GM21737 (cell line): ENCODE data around the gene HSFX1.
"Not testable (repeated sequence)": the region's sequence is repeated elsewhere in the genome, so short reads cannot be mapped to it uniquely, and the experiment has no call there.

Experiments used
- ATAC-seq: cut with Tn5 transposase; IDR thresholded peaks from one replicate; pipeline ENCODE4 v1.9.1; 2021; ENCODE audit warnings: mild to moderate bottlenecking, moderate library complexity; ENCODE audit not compliant: unreplicated experiment

Gene HSFX1, protein sequence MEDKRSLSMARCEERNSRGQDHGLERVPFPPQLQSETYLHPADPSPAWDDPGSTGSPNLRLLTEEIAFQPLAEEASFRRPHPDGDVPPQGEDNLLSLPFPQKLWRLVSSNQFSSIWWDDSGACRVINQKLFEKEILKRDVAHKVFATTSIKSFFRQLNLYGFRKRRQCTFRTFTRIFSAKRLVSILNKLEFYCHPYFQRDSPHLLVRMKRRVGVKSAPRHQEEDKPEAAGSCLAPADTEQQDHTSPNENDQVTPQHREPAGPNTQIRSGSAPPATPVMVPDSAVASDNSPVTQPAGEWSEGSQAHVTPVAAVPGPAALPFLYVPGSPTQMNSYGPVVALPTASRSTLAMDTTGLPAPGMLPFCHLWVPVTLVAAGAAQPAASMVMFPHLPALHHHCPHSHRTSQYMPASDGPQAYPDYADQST

DNA sequence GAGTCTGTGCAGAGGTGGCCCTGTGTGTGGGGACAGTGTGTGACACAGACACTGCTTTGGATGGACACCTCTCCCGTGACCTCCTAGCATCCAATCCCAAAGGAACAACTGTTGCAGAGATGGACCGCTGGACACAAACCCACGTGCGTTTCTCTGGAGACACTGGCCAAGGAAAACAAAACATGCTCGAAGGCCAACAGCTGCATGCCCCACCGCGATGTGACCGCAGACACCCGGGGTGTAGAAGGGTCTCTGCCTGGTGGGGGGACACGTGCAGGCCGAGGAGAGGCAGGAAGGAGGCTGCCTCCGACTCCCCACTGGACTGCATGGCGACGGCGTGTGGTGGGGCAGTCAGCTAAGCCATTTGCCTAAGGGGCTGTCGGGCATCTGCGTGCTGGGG is at the start of gene HSFX1:
HSFX1 (plus strand) TSS at position 301 of the 400 bp plus-strand sequence. CDS start 614 bp downstream, outside the sequence.
- not testable (repeated sequence) for ATAC-seq

DNA sequence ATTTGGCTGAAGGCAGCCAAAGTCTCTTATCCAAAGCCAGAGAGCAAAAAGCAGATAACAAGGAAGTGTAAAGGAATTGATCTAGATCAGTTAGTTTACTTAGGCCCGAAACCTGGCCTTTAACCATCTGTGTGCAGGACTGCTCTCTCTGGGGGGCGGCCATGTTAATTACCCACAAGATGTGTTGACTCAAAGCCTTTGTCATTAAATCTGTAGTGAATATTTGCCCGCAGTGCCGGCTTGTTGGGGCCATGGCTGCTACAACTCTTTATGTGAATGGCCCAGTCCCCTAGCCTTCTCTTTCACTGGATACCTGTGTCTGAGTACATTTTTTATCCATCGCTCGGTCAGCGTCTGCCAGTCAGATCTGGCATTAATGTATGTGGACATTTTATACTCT is 46.6 kb upstream of the HSFX1 start:
- not testable (repeated sequence) for ATAC-seq

DNA sequence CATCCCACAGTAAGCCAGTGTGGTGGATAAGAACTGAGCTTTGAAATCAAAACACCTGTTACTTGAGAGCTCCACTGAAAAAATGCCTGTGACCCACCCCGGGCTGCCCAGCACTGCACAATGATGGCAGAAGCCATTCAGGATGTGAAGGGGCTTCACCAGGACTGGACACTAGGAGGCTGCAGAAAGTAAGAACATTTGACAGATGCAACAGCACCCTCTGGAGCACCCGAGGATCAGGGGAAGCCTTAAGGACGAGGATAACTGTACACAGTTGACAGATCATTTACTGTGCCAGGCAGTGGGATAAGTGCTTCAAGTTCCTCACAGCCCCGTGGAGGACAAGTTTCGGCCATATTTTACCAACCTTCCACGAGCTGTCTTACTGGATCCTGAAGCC is 31.6 kb upstream of the HSFX1 start:
- not testable (repeated sequence) for ATAC-seq

DNA sequence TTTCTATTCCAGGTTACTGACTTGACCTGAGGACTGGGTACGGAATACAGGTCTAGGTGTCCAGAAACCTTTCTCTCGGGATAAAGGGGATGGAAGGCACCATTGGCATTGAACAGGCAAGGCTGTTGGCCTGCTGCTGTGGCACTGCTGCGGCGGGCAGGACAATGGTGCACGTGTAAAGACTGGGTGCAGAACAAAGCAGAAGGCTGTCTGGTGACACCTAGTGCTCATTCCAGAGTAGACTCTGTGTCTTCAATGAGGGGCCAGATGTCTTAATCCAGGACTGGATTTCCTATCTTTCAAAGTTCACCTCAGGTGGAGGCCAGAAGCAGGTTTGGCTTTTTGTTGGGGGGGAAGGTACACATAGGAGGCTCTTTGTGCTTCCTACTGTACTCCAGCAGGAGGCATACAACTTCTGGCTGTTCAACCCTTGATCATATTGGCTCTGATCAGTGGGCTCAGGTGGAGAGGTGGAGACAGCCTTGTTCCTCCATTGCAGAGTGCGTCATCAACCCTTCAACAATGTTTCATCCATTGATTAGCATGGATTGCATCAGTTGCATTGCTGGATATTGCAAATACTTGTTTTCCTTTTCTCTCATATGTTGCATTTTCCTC is 27.4 kb upstream of the HSFX1 start:
- not testable (repeated sequence) for ATAC-seq

DNA sequence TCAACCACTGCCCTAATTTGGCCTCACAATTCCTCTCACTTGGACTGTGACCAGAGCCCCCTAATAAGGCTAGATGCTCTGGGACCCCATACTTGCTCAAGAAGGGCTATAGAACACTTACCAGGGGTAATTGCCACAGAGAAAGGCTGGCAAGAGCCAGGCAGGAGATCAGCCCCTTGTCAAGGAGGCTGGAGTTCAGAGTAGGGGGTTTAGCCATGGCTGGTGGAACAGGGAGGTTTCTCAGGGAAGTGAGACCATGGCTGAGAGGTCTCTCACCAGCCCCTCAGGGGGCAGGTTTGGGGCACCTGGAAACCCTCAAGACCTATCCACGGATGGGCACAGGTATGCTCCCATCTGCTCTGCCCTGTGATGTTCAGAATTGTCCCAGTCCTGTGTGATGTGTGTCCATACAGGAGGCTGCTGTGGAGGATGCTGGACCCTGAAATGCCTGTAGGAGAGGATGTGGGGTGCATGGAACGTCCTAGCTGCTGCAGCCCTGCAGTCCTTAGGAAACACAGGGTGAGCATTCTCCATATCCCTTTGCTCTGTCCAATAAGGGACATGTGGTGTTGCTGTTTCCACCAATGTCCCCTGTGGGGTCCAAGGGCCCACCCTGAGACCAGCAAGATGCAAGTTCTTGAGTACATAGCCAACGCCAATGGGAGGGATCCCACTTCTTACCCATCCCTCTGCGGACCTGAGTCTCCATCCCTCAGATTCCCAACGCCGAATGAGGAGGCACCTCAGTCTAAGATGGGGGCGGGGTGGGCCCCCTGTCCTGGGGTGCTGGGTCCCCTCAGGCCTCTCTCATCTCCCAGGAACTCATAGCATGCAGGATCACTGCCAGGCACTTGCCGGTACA is 16.4 kb upstream of the HSFX1 start:
- ATAC-seq, result no peak

DNA sequence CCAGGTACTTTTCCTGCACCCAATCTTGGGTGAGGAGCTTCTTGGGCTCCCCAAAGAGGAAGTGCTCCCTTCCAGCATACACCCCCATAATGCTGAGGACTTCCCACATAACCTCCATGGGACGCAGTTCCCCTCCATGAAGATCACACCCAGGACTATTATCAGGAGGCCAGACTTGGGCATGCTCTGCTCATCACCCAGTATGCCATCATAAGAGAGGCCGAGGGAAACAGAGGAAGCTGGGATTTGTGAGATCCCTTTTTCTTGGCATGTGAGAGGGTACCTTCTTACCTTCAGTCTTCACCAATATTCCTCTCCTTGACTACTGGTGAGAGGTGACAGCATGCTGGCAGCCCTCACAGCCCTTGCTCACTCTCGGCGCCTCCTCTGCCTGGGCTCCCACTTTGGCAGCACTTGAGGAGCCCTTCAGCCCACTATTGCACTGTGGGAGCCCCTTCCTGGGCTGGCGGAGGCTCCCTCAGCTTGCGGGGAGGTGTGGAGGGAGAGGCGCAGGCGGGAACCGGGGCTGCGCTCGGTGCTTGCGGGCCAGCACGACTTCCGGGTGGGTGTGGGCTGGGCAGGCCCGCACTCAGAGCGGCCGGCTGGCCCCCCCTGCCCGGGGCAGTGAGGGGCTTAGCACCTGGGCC is 15.7 kb upstream of the HSFX1 start:
- ATAC-seq, result no peak

DNA sequence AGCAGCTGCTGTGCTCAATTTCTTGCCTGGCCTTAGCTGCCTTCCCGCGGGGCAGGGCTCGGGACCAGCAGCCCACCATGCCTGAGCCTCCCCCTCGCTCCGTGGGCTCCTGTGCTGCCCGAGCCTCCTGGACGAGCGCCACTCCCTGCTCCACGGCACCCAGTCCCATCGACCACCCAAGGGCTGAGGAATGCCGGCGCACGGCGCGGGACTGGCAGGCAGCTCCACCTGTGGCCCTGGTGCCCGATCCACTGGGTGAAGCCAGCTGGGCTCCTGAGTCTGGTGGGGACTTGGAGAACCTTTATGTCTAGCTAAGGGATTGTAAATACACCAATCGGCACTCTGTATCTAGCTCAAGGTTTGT is 15.2 kb upstream of the HSFX1 start:
- not testable (repeated sequence) for ATAC-seq

DNA sequence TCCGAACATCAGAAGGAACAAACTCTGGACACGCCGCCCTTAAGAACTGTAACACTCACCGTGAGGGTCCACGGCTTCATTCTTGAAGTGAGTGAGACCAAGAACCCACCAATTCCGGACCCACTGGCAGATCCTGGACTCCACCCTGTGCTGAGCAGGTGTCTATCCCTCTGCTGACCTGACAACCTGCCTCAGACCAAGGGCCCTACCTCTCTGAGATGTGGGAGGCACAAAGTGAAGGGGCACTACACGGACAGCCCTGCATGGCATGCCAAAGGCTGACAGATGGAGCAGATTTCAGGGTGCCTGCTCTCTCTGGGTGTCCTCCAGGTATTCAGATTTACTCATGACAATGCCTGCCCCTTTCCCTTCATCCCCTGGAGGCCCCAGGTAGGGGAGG is 14.0 kb upstream of the HSFX1 start:
- no peak for ATAC-seq

DNA sequence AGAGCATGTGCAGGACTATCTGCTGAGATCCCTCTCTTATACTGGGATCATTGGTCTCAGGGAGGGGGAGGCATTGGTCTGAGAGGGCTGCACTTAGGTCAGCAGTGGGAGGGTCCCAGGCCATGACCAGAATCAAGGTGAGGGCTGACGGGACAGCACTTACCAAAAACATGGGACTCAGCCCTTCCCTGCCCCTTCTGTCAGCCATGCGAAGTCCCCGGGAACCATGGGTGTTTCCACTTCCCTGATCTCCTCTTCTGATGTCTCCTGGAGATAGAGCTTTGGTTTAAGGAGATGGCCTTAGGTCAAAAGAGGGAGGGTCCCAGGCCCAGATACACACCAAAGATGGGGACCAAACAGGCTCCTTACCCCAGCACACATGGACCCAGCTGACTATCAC is 12.9 kb upstream of the HSFX1 start:
- ATAC-seq, result no peak

DNA sequence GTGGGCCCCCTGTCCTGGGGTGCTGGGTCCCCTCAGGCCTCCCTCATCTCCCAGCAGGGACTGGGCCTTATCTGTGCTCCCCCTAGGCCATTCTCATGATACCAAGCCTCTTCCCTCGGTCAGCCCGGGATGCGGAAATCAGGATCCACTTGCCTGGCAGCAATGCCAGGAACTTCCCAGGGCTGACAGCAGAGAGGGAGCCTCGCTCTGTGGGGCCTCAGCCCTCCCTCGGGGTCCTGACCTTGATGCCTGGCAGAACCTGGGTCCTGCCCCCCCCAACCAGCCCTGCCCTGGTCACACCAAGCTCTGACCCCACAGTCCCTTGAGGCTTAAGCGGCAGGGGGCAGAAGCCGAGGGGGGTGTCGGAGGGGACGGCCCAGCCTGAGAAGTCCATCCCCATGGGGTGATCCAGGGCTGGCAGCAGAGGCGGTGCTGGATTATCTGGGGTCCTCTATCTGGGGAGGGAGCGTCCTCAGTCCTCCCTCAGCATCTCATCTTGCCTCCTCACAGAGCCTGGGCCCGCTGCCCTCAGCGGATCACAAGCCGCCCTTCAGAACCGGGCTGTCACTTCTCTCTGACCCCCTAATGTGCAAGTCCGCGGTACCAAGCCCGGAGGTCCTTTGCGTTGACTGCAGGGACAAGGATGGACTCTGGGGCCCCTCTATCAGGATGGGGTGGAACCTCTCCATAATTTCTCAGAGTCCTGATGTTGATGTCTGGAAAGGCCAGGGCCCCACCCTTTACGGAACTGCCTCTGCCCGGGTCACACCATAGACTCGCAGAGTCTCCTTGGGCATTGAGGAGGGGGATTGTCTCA is 11.8 kb upstream of the HSFX1 start:
- ATAC-seq, result not testable (repeated sequence)

DNA sequence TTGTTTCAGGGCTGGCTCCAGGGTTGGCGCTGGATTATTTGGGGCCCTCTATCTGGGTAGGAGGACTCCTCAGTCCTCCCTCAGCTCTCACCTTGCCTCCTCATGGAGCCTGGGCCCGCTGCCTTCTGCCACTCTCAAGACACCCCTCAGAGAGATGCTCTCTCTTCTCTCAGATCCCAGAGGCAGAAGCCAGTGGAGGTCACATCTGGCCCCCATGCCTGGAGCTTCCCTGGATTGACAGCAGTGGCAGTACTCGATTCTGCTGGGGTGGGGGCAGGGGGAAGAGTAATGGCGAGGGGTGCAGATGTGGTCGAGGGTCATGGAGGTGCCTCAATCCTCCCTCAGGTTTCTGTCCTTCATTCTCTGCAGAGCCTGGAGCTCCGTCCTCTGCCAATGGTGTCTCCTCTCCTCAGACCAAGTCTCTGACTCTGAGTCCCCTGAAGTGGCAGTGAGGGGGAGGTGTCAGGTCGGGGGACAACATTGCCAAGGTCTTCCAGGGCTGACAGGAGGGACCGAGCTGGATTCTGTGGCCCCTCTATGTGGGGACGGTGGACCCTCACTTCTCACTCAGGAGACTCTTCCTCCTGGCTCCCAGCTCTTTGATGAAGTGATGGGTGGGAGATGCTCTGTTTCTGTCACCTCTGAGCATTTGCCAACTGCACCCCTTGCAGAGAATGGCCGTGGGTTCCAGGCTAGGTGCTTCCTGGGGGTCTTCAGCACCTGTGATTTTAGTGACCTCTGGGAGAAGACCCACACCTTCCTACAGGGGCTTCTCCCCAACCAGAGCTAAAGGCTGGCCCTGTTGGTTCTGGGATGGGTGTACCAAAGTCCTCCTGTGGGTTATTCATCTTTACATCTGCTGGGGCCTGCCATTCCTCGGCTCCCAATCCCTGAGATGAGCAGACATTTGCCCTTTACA is 10.9 kb upstream of the HSFX1 start:
- no peak for ATAC-seq

DNA sequence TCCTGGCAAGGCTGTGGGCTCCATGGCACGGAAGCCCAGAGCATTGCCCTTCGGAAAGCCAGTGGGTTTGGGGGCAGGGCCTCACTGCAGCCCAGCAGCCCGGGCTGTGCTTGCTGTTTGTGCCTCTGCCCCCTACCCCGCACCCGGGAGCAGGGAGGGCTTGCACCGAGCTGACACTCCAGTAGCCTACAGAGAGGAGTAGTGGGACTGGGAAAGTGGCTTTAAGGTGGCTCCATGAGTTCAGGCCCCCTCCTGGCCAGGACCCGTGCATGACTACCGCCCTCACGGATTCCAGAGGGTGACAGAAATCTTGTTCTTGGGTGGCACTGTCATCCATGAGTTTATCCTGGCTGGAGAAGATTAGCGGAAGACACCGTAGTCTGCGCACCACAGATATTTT is 3.5 kb upstream of the HSFX1 start:
- ATAC-seq, result not testable (repeated sequence)

DNA sequence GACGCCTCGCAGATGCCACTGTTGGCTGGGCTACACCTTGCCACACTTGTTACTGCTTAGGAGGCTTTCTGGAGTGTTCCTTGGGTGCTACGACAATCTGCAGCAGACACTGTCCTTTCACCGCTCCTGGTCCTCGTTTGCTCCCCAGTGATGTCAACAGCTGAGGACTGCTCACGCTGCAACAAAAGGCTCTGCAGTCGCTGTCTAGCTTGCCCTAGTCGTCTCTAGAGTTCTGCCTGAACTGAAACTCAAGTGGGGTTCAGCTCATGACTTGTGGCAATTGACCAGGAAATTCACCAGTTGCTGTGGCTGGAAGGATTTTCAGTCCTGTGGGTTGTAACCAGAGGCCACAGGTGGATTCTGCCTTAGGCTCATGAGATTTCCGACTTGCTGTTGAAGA is 842 bp upstream of the HSFX1 start:
- not testable (repeated sequence) for ATAC-seq

DNA sequence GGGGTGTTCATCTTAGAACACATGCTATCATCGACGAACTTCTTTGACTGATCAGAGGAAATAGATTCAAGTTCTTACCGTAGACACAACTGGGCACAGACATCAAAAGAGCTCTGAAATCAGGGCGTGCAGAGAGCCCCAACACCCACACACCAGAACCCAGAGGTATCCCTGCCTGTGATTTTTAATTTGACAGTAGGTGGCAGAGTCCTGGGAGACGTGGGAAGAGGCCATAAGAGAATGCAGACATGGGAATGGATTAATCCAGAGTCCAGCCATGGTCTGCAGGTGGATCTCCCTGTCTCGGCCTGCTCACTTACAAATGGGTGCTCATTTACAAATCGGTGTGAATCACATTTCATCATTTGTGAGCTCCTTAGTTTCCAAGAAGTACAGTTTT is 4.1 kb downstream of the HSFX1 start:
- ATAC-seq, result not testable (repeated sequence)

DNA sequence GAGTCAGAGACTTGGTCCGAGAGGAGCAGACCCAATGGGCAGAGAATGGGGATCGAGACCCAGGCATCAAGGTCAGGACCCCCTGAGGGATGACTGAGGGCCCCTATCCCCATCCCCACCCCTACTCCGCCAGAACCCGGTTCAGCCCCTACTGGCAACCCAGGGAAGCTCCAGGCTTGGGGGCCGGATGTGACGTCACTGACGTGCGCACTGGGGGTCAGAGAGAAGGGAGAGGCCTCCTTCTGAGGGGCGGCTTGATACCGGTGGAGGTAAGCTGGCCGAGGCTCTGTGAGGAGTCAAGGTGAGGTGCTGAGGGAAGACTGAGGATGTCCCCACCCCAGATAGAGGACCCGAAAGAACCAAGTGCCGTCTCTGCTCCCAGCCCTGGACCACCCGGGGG is 7.9 kb downstream of the HSFX1 start, which contains the start of gene MAGEA9:
MAGEA9 (plus strand) TSS at position 204 of the 400 bp plus-strand sequence. CDS start 4,281 bp downstream, outside the sequence.
- not testable (repeated sequence) for ATAC-seq

DNA sequence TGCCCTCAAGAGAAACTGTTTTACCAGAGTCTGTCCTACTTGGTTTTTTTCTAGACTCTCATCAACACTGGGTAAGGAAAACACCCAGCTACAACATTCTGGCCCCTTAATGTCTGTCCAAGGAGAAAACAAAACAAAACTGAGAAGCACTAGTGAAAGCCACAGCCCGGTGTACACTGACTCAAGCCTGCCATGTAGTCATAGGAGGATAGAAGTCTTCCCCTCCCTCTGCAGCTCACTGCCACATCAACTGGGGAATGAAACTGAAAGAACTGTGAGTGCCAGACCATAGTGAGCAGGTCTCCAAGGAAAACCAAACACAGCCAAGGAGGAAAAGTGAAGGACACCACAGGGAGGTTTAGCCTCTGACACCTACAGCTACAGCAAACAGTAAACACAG is 21.7 kb downstream of the HSFX1 start:
- ATAC-seq, result peak; percentile 99

DNA sequence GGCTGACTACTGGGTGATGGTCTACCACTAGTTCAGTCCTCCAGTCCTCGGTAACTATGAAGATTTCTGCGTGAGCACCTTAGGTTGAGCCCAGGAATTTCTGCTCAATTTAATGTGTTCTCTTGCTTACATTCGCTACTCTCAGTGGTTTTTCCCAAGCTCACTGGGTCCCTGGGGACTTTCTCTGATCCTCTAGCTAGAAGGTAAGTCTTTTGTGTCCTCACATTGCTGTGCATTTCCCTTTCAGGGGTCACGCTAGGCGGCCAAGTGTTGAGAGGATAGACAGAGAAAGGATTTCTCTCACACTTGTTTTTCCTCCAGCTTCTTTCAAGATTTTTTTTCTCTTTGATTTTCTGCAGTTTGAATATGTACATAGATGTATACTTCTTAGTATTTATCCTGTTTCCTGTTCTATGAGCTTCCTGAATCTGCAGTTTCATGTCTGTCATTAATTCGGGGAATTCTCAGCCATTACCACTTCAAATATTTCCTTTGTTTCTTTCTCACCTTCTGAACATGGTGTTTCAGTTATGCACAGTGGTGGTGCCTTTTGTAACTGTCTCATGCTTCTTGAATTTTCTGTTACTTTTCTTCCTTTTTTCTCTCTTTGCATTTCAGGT is 25.3 kb downstream of the HSFX1 start:
- ATAC-seq, result no peak

DNA sequence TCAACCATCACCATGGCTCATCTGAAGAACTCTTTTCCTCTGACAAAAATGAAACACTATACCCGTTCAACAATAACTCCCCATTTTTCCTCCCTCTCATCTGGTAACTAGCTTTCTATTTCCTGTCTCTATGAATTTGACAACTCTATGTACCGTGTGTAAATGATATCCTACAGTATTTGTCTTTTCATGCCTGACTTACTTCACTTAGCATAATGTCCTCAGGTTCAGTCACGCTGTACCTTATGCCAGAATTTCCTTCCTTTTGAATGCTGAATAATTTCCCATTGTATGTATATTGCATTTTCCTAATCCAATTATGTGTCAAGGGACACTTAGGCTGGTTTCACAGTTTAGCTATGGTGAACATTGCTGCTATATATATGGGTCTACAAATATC is 26.1 kb downstream of the HSFX1 start:
- no peak for ATAC-seq
